ELF-1 (cell line): Measurements from ENCODE around the gene ZBTB40.

Source experiments
- DNase-seq: peaks from one replicate; pipeline ENCODE4 v3.0.0-alpha.2; 2016; ENCODE audit warnings: low read depth, low spot score

Gene ZBTB40

GRCh38 chr1:22506130-22506692 lies 54.6 kb downstream of the ZBTB40 start:
- no peak for DNase-seq

DNA sequence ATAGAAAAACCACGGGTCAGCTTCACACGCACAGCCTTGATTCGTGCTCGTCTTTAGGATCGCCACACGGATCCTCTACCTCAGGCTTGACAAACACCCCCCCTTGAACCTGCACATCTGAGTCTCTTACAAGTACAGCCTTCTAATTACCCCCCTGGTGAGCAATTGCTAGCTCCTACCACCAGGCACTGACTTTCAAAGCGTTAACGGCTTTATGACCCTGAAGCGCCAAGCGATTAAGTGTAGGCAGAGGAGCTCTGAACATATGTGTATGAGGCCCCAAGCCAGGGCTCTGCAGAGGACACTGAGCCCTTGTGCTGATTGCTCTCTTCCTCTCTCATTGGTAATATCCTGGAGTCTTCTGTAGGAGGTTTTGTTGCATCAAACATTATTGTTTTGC lies 55.9 kb downstream of the ZBTB40 start:
- DNase-seq, result peak; percentile 59

- DNase-seq, result no peak
Measured at GRCh38 chr1:22508329-22508728, 56.7 kb downstream of the ZBTB40 start.

DNA sequence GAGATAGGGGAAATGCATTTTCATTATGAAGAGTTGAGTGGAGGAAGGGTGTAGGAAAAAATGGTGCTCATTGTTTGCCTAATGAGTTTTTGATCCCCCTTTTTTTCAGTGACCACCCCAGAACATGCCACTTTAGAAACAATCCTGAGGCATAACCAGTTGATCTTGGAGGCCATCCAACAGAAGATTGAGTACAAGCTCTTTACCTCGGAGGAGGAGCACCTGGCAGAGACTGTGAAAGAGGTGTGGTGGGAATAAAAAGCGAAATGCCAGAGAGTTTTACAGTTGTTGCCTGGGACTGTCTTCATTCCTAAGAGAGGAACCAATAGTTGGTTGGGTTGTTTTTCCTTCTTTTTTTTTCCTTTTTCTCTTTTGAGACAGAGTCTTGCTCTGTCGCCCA lies 57.3 kb downstream of the ZBTB40 start:
- DNase-seq, result no peak

DNA sequence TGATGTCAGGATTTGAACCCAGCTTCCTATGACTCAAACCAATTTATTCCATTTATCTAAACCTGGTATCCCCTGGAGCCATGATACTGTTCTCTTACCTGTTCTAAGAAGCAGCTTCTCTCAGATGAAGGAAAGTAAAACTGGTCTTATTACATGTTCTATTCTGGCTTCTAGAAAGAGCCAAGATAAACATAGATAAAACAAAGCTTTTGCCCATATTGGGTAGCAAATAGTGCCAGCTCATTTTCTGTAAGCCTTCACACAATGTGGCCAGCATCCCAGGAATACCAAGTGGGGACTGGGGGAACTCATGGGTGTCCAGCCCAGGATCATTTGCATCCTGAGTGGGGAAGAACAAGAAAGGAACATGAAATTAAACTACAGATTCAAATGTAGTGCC lies 58.2 kb downstream of the ZBTB40 start:
- DNase-seq, result no peak

DNA sequence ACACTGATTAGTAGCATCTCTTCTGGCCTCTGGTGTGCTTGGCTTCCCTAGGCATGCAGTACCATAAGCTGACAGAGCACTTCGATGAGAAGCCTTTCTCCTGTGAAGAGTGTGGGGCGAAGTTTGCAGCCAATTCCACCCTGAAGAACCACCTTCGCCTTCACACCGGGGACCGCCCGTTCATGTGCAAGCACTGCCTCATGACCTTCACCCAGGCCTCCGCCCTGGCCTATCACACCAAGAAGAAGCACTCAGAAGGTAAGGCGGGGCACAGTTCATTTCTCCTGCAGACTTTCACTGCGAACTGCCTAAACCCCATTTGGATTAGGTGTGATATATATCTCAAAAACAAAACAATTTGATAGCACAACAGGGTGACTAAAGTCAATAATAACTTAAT lies 61.2 kb downstream of the ZBTB40 start:
- no peak for DNase-seq

DNA sequence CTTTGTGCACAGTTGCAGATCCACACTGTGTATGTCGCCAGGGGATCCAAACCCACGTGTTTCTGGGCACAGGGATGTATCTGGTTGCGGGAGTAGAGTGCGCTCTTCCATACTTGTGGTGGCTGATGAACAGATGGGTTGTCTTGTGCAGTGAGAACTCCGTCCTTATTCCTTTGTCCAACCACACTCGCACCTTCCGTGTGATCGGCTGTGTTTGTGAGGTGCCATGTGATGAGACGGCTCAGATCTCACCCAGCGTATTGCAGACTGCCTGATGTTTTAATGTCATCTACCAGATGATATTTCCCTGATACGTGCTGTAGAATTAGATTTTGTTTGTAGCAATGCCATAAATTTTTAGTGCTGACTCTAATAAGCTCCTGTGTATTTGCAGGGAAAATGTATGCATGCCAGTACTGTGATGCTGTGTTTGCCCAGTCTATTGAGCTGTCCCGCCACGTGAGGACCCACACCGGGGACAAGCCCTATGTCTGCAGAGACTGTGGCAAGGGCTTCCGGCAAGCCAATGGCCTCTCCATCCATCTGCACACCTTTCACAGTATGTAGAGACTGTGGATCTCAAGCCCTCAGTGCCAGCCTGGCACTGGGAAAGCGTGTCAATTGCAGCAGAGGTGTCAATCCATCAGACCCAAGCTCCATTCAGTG lies 65.4 kb downstream of the ZBTB40 start:
- no peak for DNase-seq

GRCh38 chr1:22517956-22518355 lies 66.3 kb downstream of the ZBTB40 start:
- no peak for DNase-seq

- no peak for DNase-seq
Measured at GRCh38 chr1:22518379-22518778, 66.7 kb downstream of the ZBTB40 start.

DNA sequence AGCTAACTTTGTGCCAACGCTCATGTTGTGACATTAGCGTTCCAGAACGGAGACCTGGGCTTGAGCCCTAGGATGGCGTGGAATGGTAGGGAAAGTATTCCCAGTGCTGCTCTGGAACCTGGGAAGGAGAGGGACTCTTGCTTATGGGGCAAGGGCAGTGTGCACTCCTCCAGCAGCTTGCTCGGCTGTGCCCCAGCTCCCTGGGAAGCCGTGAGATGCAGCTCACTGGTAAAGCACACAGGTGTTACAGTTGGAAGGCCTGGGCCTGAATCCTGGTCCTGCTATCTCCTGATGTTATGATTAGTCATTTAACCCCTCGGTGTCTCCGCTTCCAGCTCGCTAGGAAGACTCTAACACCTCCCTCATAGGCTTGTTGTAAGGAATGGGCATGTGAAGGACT lies 69.2 kb downstream of the ZBTB40 start:
- DNase-seq, result no peak

- DNase-seq, result no peak
Measured at GRCh38 chr1:22521692-22522091, 70.0 kb downstream of the ZBTB40 start.

- DNase-seq, result no peak
Measured at GRCh38 chr1:22522221-22522743, 70.6 kb downstream of the ZBTB40 start.

DNA sequence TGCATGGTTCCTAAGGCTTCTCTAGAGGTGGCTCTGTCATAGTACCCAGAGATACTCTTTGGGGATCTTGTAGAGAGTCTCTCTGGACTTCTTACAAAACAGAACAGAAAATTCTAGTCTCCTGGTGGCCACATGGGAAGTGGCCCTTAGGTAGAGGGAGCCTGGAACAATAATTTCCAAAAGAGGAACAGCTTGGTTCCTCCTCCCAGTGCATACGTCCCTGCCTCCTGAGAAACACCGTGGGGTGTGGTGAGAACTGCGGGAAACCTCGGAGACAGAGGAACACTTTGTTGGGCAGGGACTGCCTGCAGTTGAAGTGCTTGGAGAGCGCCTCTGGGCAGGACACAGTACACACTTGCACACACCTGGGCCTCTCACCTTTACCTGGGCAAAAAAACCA lies 72.8 kb downstream of the ZBTB40 start:
- no peak for DNase-seq

DNA sequence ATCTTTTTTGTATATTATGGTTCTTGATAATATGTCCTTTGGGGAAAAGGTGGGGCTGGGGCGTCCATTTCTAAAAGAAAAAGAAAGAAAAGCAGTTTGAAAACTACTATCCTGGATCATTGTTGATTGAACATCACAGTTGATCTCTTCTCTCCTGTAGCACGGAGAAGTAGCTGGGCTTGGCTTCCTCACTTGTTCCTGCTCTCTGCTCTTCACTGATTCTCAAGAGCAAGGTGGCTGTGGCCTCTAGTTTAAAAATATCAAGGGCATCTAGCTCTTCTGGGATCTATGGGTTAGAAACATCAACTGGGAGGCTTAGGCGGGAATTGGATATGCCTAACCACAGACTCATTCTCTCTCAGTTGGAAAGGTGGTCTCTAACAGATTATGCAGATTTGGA lies 73.6 kb downstream of the ZBTB40 start:
- no peak for DNase-seq

- no peak for DNase-seq
Measured at GRCh38 chr1:22525646-22526045, 74.0 kb downstream of the ZBTB40 start.

DNA sequence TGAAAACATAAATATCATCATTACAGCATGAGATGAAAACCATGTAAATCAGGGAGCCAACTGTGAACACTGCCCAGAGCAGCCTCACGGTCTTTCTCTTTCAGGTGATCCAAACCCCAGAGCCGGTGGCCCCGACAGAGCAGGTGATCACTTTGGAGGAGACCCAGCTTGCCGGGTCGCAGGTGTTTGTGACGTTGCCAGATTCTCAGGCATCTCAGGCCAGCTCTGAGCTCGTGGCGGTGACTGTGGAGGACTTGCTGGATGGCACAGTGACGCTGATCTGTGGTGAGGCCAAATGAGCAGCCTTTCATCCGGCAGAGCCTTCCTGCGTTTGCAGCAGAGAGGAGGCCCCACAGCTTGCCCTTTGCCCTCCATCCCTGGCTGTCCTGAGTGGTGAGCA lies 74.4 kb downstream of the ZBTB40 start:
- no peak for DNase-seq

- DNase-seq, result no peak
Measured at GRCh38 chr1:22526677-22527076, 75.0 kb downstream of the ZBTB40 start.

DNA sequence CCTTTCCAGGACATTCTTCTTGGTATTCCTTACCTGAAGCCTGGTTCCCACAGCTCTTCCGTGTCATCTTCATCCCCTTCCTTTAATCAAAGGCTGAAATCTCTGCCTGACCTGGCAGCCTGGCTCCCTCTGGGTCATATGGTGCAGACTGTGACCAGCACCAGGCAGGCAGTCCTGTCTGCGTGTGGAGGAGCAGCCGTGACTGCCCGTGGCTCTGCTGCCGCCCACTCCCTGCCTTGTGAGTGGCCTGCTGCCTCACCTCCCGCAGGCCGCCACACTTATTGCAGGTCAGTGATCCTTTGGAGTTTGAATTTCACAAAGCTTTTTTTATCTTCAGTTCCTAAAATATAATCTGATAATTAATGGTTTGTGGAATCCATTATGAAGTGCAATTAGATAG lies 75.5 kb downstream of the ZBTB40 start:
- DNase-seq, result no peak

- DNase-seq, result peak; percentile 24
Measured at GRCh38 chr1:22527555-22528296, 76.1 kb downstream of the ZBTB40 start.

DNA sequence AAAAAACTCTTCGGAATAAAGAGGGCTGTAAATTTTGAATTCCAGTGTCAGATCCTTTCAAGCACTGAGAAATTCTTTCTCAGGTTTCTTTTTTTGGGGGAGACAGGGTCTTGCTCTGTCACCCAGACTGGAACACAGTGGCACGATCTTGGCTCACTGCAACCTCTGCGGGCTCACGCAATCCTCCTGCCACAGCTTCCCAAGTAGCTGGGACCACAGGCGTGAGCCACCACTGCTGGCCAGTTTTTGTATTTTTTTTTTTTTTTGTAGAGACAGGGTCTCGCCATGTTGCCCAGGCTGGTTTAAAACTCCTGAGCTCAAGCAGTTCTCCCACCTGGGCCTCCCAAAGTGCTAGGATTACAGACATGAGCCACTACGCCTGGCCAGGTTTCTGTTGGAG lies 76.8 kb downstream of the ZBTB40 start:
- no peak for DNase-seq

GRCh38 chr1:22529901-22530621 lies 78.4 kb downstream of the ZBTB40 start:
- DNase-seq, result no peak

- DNase-seq, result no peak
Measured at GRCh38 chr1:22530715-22531114, 79.1 kb downstream of the ZBTB40 start.
